ENCODE results near the gene PRR19. TPM values are rescaled to one million over a fixed set of nuclear protein-coding genes. Genes with fewer than 3 reads are reported as not detected.

The PRR19 gene
- total RNA-seq, 4 donors from 2014 or later = 0.73 to 1.7 (median 1.1) TPM

DNA sequence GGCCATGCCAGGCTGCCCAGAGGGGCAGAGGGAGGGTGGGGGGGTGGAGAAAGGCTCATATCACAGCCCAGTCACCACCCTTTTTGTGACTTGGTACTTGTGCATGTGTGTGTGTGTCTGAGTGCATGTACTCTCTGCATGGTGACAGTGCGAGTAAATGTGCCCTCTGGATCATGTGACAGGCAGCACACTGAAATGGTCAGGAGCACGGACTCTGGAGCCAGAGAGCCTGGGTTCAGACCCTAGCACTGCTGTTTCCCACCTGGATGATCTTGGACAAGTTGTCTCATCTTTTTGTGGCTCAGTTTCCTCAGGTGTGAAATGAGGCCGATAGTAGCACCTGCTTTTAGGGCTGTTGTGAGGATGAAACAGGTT is 30.9 kb upstream of the PRR19 start:
- Histone ChIP-seq H3K4me3 (peak overlapping the region; percentile 78), H3K27ac (peak overlapping the region; percentile 100), H3K27me3 (no peaks in the 10 kb centered on the region), H3K4me1 (peaks cover 50% of the 10 kb centered on the region), H3K9me3 (no peaks in the 10 kb centered on the region), H3K36me3 (peaks cover 29% of the 10 kb centered on the region)
- 55% methylated on average over 2 of the region's 3 CpGs for WGBS
- TF ChIP-seq POLR2AphosphoS5 (IDR thresholded peaks at IDR 0.05) (no peak), EP300 (IDR thresholded peaks at IDR 0.05) (no peak), POLR2A (IDR thresholded peaks at IDR 0.05) (no peak)
- TF ChIP-seq, protein P1, sequence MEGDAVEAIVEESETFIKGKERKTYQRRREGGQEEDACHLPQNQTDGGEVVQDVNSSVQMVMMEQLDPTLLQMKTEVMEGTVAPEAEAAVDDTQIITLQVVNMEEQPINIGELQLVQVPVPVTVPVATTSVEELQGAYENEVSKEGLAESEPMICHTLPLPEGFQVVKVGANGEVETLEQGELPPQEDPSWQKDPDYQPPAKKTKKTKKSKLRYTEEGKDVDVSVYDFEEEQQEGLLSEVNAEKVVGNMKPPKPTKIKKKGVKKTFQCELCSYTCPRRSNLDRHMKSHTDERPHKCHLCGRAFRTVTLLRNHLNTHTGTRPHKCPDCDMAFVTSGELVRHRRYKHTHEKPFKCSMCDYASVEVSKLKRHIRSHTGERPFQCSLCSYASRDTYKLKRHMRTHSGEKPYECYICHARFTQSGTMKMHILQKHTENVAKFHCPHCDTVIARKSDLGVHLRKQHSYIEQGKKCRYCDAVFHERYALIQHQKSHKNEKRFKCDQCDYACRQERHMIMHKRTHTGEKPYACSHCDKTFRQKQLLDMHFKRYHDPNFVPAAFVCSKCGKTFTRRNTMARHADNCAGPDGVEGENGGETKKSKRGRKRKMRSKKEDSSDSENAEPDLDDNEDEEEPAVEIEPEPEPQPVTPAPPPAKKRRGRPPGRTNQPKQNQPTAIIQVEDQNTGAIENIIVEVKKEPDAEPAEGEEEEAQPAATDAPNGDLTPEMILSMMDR (IDR thresholded peaks at IDR 0.05) = no peak
- DNase-seq (ENCODE audit: low spot score in 2 of 2) = no peak

DNA sequence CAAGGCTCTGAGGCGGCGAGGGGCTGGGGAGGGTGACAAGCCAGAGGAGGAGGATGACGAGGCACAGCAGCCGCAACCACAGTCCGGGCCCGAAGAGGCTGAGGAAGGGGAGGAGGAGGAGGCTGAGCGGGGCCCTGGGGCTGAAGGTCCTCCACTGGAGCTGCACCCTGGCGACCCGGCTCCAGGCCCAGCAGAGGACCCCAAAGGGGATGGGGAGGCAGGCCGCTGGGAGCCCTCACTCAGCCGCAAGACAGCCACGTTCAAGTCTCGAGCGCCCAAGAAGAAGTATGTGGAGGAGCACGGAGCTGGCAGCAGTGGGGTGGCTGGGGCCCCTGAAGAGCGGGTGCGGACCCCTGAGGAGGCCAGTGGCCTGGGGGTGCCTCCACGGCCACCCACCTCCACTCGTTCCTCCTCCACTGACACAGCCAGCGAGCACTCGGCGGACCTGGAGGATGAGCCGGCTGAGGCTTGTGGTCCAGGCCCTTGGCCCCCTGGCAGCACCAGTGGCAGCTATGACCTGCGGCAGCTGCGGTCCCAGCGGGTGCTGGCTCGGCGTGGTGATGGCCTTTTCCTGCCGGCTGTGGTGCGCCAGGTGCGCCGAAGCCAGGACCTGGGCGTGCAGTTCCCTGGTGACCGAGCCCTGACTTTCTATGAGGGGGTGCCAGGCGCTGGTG is 29.9 kb upstream of the PRR19 start:
- DNase-seq (ENCODE audit: low spot score in 2 of 2) = peak; percentile 67 to 78
- TF ChIP-seq EP300 (IDR thresholded peaks at IDR 0.05) (no peak), POLR2A (IDR thresholded peaks at IDR 0.05) (no peak), POLR2AphosphoS5 (IDR thresholded peaks at IDR 0.05) (no peak)
- TF ChIP-seq, protein P1 (IDR thresholded peaks at IDR 0.05) = no peak
- WGBS = 87% methylated on average over 22 of the region's 35 CpGs
- Histone ChIP-seq H3K36me3 (peaks cover 29% of the 10 kb centered on the region), H3K27ac (peak overlapping the region; percentile 100), H3K4me1 (peaks cover 60% of the 10 kb centered on the region), H3K4me3 (no peak overlapping the region), H3K27me3 (no peaks in the 10 kb centered on the region), H3K9me3 (no peaks in the 10 kb centered on the region)

DNA sequence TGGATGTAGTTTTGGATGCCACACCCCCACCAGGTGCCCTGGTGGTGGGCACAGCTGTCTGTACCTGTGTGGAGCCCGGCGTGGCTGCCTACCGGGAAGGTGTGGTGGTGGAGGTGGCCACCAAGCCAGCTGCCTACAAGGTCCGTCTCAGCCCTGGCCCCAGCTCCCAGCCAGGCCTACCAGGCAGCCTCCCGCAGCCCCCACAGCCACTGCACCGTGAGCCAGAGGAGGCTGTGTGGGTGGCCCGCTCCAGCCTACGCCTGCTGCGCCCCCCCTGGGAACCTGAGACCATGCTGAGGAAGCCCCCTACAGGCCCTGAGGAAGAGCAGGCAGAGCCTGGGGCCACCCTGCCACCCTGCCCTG is 29.4 kb upstream of the PRR19 start:
- no peak for DNase-seq (ENCODE audit: low spot score in 2 of 2)
- H3K4me1 ChIP-seq = peaks cover 63% of the 10 kb centered on the region

DNA sequence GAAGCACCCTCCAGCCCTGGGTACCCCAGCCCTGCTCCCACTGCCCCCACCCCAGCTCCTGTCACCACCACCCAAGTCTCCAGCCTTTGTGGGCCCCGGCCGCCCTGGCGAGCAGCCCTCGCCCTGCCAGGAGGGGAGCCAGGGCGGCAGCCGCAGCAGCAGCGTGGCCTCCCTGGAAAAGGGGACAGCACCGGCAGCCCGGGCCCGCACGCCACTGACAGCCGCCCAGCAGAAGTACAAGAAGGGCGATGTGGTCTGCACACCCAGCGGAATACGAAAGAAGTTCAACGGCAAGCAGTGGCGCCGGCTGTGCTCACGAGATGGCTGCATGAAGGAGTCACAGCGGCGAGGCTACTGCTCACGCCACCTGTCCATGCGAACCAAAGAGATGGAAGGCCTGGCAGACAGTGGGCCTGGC is 28.9 kb upstream of the PRR19 start:
- no peak overlapping the region for H3K4me3 ChIP-seq
- 95% methylated on average over 21 of the region's 23 CpGs for WGBS
- no peaks in the 10 kb centered on the region for H3K9me3 ChIP-seq
- no peak for TF ChIP-seq POLR2AphosphoS5 (IDR thresholded peaks at IDR 0.05)
- TF ChIP-seq POLR2A (IDR thresholded peaks at IDR 0.05) = no peak
- TF ChIP-seq EP300 (IDR thresholded peaks at IDR 0.05) = no peak
- TF ChIP-seq, protein P1 (IDR thresholded peaks at IDR 0.05) = no peak
- H3K27me3 ChIP-seq = no peaks in the 10 kb centered on the region
- peak; percentile 59 to 80 for DNase-seq (ENCODE audit: low spot score in 2 of 2)
- H3K4me1 ChIP-seq = peaks cover 63% of the 10 kb centered on the region
- H3K36me3 ChIP-seq = peaks cover 29% of the 10 kb centered on the region
- H3K27ac ChIP-seq = no peak overlapping the region

More for the DNA sequence above, 29.4 kb upstream of the PRR19 start:
- Histone ChIP-seq H3K36me3 (peaks cover 29% of the 10 kb centered on the region), H3K4me3 (no peak overlapping the region), H3K27me3 (no peaks in the 10 kb centered on the region), H3K9me3 (no peaks in the 10 kb centered on the region), H3K27ac (no peak overlapping the region)
- TF ChIP-seq, protein P1 (IDR thresholded peaks at IDR 0.05) = no peak
- TF ChIP-seq EP300 (IDR thresholded peaks at IDR 0.05) = no peak
- no peak for TF ChIP-seq POLR2AphosphoS5 (IDR thresholded peaks at IDR 0.05)
- WGBS = 75% methylated on average over 4 of the region's 9 CpGs

DNA sequence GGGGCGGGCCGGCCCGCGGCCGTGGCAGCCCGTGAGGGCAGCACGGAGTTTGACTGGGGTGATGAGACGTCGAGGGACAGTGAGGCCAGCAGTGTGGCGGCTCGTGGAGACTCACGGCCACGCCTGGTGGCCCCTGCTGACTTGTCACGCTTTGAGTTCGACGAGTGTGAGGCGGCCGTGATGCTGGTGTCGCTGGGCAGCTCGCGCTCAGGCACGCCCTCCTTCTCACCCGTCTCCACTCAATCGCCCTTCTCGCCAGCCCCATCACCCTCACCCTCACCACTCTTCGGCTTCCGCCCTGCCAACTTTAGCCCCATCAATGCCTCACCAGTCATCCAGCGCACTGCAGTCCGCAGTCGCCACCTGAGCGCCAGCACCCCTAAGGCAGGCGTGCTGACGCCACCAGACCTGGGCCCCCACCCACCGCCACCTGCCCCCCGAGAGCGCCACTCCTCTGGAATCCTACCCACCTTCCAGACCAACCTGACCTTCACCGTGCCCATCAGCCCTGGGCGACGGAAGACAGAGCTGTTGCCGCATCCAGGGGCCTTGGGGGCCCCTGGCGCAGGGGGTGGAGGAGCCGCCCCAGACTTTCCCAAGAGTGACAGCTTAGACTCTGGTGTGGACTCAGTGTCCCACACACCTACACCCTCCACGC is 28.4 kb upstream of the PRR19 start:
- TF ChIP-seq POLR2AphosphoS5 (IDR thresholded peaks at IDR 0.05) (no peak), EP300 (IDR thresholded peaks at IDR 0.05) (no peak), POLR2A (IDR thresholded peaks at IDR 0.05) (no peak)
- TF ChIP-seq, protein P1 (IDR thresholded peaks at IDR 0.05) = no peak
- H3K36me3 ChIP-seq = peaks cover 29% of the 10 kb centered on the region
- peaks cover 68% of the 10 kb centered on the region for H3K4me1 ChIP-seq
- H3K27me3 ChIP-seq = no peaks in the 10 kb centered on the region
- H3K27ac ChIP-seq = no peak overlapping the region
- WGBS = 91% methylated on average over 41 of the region's 43 CpGs
- no peaks in the 10 kb centered on the region for H3K9me3 ChIP-seq
- H3K4me3 ChIP-seq = no peak overlapping the region
- DNase-seq (ENCODE audit: low spot score in 2 of 2) = peak in 1 of 2 donors; percentile 62

Measured in suprapubic skin (tissue), 4 donors.